Measurements from ENCODE around the gene CD274. TPM values are rescaled to one million over a fixed set of nuclear protein-coding genes. Genes with fewer than 3 reads are reported as not detected.

CD274 gene
- total RNA-seq, 1 experiment from 2014 or later: 2.5 TPM

DNA sequence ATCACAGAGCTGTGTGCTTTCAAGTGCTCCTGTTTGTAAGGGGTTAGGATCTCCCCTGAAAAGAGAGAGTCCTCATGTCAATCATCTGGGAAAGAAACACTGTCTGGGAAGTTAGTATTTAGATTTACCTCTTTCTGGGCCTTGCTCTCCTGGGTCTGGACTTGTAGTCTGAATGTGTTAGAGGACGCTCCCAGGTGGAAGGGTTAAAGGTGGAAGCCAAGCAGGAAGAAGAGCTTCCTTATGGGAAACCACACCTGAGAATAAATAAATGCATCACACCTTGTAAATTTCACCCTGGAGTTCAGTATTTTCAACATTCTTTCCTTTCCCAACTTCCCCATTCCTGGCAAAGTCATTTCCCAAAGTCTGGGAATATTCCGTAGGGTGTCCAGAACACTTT, 13.9 kb upstream of the CD274 start:
- ATAC-seq: no peak
- CTCF ChIA-PET: no interaction called here
- Histone ChIP-seq H3K36me3 (ENCODE audit: control insufficient read depth in 1 of 2, insufficient read depth in 2 of 2, low read length in 2 of 2) (peaks cover 0 to 7% of the 10 kb centered on the region in 2 experiments; a peak in 1 of 4 replicates), H3K9me2 (ENCODE audit: insufficient read depth) (no peaks in the 10 kb centered on the region), H3K79me2 (ENCODE audit: insufficient read depth, low read length) (peaks cover 4% of the 10 kb centered on the region; the same call in 1 of the 2 replicates), H3K9me3 (ENCODE audit: control insufficient read depth in 1 of 2, insufficient read depth in 1 of 2, low read depth in 1 of 2, low read length in 2 of 2) (no peaks in the 10 kb centered on the region), H3K27me3 (ENCODE audit: insufficient read depth, low read length) (no peaks in the 10 kb centered on the region), H2AFZ (ENCODE audit: low read depth, low read length, poor library complexity, severe bottlenecking) (no peak overlapping the region), H3K4me3 (replicated peaks in 1 of 2; ENCODE audit: low read depth in 1 of 2, low read length in 2 of 2) (peak overlapping the region; percentile 70 to 87), H3K9ac (ENCODE audit: low read length) (peak overlapping the region; percentile 76; the same call in 1 of the 2 replicates), H4K20me1 (ENCODE audit: insufficient read depth) (no peaks in the 10 kb centered on the region), H3K27ac (ENCODE audit: low read depth, low read length) (peak overlapping the region; percentile 72; the same call in 1 of the 2 replicates), H3K4me1 (ENCODE audit: control insufficient read depth in 1 of 2, insufficient read depth in 2 of 2, low read length in 2 of 2) (peaks cover 12 to 26% of the 10 kb centered on the region in 2 experiments), H3K4me2 (ENCODE audit: low read length) (peak overlapping the region; percentile 77)
- RAD21 ChIA-PET (ENCODE audit: low non-redundant PET in 1 of 2, low total read pairs in 2 of 2, uncharacterized antibody in 2 of 2, unreplicated experiment in 2 of 2): no interaction called here
- DNase-seq (ENCODE audit: low read depth, low spot score): no peak
- TF ChIP-seq POLR2AphosphoS5 (IDR thresholded peaks at IDR 0.05; ENCODE audit: low read depth, low read length) (no peak), EZH2phosphoT487 (IDR thresholded peaks at IDR 0.05; ENCODE audit: borderline replicate concordance) (no peak), ELF1 (IDR thresholded peaks at IDR 0.05; ENCODE audit: borderline replicate concordance, low read depth) (no peak), SIN3A (IDR thresholded peaks at IDR 0.05; ENCODE audit: low read depth) (no peak), CBX3 (IDR thresholded peaks at IDR 0.05; ENCODE audit: low read depth) (no peak), TCF7L2 (IDR thresholded peaks at IDR 0.05; ENCODE audit: borderline replicate concordance, extremely low read depth, insufficient read depth, insufficient read length) (no peak), SP1 (IDR thresholded peaks at IDR 0.05; ENCODE audit: low read depth) (no peak), EZH2 (IDR thresholded peaks at IDR 0.05) (no peak), ZFX (IDR thresholded peaks at IDR 0.05) (no peak), CEBPB (IDR thresholded peaks at IDR 0.05; ENCODE audit: low read depth) (no peak), JUND (IDR thresholded peaks at IDR 0.05) (no peak)
- TF ChIP-seq, protein P1, sequence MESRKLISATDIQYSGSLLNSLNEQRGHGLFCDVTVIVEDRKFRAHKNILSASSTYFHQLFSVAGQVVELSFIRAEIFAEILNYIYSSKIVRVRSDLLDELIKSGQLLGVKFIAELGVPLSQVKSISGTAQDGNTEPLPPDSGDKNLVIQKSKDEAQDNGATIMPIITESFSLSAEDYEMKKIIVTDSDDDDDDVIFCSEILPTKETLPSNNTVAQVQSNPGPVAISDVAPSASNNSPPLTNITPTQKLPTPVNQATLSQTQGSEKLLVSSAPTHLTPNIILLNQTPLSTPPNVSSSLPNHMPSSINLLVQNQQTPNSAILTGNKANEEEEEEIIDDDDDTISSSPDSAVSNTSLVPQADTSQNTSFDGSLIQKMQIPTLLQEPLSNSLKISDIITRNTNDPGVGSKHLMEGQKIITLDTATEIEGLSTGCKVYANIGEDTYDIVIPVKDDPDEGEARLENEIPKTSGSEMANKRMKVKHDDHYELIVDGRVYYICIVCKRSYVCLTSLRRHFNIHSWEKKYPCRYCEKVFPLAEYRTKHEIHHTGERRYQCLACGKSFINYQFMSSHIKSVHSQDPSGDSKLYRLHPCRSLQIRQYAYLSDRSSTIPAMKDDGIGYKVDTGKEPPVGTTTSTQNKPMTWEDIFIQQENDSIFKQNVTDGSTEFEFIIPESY (IDR thresholded peaks at IDR 0.05; ENCODE audit: extremely low read depth, insufficient replicate concordance, low read length): no peak
- POLR2A ChIA-PET: interaction anchor here (1.5 kb wide), 1 partner anchor 8 kb away, joined by 5 read pairs; no protein-coding TSS in a partner anchor
- intact Hi-C loops (cut with micrococcal nuclease): no loop called here
- BruUV-seq (replicated peaks): no TSS peak
